NCI-H1092 treated with DMSO at 0.1 percent for 48 hours (cell line): ENCODE data around the gene PHACTR1.
"Not testable (repeated sequence)": the region's sequence is repeated elsewhere in the genome, so short reads cannot be mapped to it uniquely, and the experiment has no call there.

Experiments
- DNase-seq: peaks from one replicate; lab custom pipeline; 2025; lab: John Stamatoyannopoulos, UW

The PHACTR1 gene

DNA sequence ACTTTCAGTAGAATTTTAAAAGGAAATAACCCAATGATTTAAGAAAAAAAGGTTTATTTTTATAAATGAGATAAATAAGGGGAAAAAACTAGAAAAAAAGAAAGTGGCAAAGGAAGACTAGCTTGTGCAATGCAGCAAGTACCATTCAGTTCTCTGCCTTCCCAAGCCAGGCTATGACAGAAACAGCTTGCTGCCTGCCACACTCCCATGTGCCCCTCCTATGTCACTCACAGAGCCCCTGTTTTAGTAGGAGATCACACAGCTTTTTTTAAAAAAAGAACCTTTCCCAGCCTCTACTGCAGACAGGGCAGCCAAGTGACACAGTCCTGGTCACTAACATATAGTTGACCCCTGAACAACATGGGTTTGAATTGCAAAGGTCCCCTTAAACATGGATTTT is 598.2 kb downstream of the PHACTR1 start:
- no peak for DNase-seq

DNA sequence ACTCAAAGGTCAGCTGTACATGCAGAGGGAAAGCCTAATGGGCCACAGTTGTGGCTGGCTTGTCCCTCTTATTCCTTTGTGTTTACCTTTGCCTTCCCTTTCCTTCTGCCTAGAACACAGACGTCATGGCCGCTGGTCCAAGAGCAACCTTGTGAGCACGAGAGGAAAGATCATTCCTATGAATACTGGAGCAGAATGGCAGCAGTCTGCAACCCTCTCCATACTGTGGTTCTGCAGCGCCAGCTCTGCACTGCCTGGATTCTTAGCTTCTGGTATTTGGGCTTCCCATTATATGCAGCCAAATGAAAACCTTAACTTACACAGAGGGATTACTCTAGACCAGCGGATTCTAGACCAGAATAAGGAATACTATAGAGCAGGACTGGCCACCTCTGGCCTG is 599.3 kb downstream of the PHACTR1 start:
- DNase-seq: no peak

DNA sequence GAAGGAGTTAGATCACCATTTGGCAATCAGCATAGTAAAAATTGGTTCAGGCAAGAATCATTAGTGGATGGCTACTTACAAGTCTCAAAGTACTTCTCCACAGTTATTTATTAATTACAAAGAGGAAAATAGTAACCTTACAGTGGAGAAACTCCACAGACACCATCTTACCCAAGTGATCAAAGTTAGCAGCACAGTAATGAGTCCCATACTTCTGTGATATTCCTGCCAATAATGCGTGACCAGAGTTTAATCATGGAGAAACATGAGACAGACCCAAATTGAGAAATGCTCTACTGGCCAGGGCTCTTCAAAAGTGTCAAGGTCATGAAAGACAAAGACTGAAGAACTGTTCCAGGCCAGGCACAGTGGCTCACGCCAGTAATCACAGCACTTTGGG is 602.3 kb downstream of the PHACTR1 start:
- no peak for DNase-seq

DNA sequence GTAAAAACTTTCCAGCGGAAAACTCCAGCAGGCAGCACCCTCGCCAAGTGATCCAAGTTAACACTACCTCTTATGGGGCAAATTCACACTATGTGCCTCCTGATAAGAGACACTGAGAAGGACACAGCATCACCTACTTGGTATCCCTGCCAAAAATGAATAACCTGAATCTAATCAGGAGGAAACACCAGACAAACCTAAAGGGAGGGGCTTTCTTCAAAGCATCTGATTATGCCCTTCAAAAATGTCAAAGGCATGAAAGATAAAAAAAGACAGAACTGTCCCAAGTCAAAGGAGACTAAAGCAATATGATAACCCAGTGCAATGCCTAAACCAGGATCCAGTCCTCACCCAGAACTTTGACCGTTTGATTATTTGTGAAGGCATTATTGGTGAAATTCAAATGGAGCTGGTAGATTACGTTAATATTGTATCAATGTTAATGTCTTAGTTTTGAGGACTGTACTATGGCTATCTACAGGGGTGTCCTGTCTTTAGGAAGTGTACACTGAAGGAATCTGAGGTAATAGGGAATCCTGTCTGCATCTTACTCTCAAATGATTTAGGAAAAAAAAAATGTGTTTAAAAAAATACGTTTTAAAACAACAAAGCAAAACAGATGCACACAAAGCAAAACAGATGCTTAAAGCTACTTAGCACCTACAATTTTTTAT is 603.5 kb downstream of the PHACTR1 start:
- no peak for DNase-seq

DNA sequence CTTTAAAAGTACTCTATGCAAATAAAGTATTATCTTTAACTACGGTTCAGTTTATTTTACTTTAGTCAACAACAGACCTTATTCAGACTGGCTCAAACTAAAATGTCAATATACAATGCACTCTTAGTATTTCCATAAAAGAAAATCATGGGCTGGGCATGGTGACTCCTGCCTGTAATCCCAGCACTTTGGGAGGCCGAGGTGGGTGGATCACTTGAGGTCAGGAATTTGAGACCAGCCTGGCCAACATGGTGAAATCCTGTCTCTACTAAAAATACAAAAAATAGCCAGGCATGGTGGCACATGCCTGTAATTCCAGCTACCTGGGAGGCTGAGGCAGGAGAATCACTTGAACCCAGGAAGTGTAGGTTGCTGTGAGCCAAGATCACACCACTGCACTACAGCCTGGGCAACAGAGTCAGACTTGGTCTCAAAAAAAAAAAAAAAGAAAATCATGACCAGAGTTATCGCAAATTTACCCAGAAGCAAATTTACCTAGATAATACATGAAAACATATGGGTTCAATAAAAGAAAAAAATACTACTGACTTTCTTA is 609.5 kb downstream of the PHACTR1 start:
- DNase-seq: not testable (repeated sequence)

DNA sequence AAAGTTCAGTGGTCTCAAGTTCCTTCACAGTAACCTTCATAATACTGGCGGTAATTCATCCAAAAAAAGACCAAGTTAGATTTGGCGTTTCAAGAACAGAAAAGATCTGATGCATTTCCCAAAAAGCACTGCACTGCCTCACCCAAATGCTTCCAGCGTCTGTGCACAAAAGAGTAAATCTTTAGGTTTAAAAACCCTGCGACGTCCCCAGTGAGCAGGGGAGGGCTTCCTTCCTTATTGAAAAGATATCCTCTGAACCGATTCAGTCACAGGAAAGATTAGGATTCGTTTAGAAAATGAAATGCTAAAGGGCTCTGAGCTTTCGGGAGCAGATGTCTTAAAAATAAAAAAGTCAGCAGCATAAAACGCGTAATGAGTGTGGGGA is 611.1 kb downstream of the PHACTR1 start:
- no peak for DNase-seq

DNA sequence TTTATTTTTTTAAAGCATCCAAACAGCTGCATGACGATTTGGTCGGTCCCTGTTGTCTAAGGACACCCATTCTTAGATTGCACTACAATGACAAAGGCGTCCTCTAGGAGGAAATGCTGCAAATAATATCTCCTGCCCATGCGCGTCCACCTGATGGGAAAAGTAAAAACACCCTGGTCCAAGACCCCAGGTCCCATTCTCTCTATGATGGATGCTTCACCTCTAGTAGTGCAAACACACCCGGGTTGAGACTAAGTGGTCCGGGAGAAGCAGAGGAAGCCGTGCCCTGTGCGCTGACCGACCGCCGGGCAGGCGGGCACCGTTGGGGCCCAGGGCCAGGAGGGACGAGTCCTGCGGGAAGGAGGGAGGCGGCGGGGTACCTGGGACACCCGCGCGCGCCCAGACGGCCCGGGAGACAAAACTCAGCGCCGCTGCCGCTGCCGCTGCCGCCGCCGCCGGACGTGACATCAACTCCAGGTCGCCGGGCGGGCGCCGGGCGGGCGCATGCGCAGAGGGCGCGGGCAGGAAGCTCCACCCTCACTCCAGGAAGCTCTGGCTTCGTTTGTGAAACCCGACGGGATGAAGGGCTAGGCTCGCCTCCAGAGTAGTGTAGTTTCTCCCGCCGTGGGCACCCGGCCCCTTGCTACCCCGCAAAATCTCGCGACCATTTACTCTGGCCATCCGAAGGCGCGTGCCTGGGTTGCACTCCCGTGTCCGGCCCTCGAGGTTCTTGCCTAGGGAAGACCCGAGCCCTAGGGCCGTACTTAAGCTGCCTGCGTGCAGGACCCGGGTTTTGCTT is 611.7 kb downstream of the PHACTR1 start, which contains the start of gene TBC1D7:
TSS of gene TBC1D7 (minus strand) at position 462 of the 799 bp plus-strand sequence. CDS start 1,639 bp downstream, outside the sequence.
- DNase-seq: peak; percentile 71

DNA sequence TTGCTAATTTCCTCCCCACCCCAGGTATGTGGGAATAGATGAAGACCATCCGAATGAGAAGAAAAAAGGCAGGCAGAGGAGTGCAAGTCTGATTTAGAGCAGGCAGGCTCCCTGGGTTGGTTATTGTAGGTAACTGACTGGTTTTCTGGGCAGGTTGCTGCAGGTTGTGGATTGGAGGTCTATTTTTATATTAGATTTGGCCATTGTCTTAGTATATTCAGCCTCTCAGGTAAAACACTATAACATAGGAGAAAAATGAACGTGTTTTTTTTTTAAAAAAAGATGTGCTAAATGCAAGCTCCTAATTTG is 612.3 kb downstream of the PHACTR1 start:
- no peak for DNase-seq

DNA sequence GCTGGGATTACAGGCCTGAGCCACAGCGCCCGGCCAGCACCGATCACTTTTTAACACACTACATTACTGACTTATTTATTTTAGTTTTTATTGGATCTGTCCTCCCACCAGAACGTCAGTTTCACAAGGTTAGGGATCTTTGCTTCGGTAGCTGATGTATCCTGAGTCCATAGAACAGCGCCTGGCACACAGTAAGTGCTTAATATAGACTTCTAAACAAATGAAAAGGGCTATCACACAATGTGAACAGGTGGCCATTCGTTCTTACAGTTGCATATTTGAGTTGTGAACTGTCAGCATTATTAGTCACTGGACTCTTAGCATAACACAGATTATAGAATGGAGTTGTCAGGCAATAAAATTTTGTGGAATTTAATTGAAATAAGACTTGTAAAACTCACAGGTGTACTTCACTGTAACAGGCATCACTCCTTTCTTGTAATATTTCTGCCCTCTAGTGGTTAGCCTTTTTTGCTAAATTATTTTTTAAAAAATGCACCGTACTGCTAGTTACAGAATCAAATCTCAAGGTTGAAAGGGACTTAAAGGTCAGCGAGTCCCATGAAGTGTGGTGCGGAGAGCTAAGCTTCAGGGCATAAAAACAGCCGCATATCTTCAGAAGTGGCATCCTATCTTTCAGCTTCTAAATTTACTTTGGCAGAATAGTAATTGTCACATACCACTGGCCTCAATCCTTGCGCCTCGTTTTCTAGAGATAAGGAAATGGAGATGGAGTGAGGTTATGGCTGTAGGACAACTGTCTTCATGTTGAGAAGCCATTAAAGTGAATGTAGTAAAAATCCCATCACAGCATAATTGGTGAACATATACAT is 615.2 kb downstream of the PHACTR1 start:
- DNase-seq: peak; percentile 0

DNA sequence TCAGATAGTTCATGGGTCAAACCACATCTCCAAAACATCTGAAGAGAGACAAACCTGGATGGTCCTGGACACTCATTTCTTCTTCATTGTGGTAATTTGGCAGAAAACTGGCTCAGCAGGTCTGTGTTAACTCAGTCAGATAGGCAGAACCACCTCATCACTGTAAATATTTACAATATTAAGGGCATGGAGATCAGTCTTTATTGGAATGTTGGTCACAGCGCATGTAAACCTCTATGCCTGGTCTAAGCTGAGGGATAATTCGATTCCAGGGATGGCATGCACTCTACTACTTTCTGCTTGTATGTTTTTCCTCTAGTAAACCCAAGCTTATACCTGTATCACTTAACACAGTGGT is 615.8 kb downstream of the PHACTR1 start:
- no peak for DNase-seq

DNA sequence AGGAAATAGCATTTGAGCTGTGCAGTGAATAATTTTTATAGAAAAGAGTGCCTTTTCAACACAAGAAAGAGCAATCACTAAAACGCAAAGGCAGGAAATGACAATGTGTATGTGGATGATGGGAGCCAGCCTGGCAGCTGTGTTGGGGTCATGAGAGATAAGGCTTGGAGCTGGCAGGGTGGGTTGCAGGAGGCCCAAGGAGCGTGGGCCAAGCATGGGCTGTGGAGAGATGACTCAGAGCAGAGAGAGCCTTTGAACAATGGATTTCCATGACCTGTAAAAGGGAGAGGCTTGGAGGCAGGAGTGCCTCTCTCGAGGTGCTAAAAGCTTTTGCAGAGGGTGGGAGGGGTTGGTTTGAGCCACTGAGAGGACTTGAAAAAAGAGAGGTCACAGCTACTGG is 618.4 kb downstream of the PHACTR1 start:
- DNase-seq: no peak

DNA sequence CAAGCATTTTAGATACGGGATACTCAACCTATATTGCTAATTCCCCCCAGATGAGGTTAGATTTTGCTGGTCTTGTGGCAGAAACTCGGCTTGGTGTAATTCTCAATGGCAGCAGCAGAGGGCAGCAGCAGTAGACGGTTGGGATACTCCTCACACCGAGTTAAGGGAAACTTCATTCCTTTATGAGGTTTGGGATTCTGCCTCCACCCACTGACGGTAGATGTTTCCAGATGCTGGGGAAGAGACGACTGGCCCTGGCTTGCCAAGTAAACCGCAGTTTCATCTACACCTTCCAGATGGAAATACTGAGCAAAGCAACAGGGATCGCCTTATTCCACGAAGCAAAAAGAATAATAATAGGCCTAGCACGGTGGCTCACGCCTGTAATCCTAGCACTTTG is 620.0 kb downstream of the PHACTR1 start:
- peak; percentile 30 for DNase-seq

DNA sequence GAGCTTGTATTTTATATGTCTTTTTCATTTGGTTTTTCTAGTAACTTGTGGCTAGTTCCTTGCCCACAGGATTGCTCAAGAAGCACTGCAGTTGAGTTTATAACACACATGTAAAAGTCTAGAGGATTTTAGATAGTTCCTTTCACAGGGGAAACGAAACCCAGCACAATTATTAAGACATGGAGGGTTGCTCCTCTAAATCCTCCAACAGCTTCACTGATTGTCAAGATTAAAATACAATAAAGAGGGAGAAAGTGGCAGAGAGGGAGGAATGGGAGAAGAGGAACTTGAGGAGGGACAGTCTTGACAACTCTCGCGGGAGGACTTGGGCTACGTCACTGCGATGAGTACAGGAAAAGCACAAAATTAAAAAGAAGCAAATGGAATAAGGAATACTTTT is 621.5 kb downstream of the PHACTR1 start:
- DNase-seq: no peak
